ENCODE results near the gene SLC6A13.

DNA sequence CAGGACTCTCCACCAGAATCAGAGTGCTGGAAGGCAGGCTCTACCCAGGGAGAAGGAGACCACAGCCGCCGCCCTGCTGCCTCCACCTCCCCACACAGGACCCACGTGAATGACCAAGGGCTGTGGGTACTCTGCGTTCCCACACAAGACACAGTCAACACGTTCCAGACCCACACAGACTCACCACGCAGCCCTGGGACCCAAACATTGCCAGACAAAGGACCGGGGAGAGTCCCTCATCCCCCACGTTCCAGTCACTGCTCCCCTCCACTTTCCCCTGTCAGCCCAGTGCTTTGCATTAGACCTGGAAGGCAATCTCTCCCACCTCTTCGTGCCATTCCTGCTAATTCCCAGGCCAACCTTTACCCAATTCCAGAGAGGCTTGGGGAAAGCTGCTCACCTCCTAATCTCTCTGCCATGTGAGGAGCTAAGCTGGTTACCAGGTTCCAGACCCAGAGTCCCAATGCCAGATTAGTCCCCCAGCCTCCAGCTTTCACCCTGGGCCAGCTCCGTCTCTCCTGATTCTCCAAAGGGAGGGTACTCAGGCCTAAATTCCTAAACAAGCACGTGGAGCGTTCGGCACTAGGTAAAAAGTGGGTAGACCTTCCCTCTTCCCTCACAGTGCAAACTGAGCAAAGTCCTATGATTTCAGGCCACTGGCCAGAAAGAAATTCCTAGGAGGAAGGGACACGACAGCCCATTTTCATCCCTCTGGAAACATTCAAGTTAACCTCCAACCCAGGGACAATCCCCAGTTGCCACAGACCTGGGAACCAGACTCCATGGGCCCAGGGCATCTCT lies 4.9 kb downstream of the SLC6A13 start:
- TF ChIP-seq EZH2phosphoT487 (IDR thresholded peaks at IDR 0.05; ENCODE audit: insufficient read depth, low read depth) (no peak), EZH2 (IDR thresholded peaks at IDR 0.05; ENCODE audit: insufficient read depth, poor library complexity, severe bottlenecking) (no peak)

All from GM23248 (cell line).